HG03575 (cell line): ENCODE data around the gene PELI3.

Source experiments
- ATAC-seq: cut with Tn5 transposase; IDR thresholded peaks from one replicate; pipeline ENCODE4 v1.9.1; 2021; ENCODE audit not compliant: unreplicated experiment, insufficient number of reproducible peaks, low FRiP score; ENCODE audit errors: extremely low read depth

PELI3 gene

DNA sequence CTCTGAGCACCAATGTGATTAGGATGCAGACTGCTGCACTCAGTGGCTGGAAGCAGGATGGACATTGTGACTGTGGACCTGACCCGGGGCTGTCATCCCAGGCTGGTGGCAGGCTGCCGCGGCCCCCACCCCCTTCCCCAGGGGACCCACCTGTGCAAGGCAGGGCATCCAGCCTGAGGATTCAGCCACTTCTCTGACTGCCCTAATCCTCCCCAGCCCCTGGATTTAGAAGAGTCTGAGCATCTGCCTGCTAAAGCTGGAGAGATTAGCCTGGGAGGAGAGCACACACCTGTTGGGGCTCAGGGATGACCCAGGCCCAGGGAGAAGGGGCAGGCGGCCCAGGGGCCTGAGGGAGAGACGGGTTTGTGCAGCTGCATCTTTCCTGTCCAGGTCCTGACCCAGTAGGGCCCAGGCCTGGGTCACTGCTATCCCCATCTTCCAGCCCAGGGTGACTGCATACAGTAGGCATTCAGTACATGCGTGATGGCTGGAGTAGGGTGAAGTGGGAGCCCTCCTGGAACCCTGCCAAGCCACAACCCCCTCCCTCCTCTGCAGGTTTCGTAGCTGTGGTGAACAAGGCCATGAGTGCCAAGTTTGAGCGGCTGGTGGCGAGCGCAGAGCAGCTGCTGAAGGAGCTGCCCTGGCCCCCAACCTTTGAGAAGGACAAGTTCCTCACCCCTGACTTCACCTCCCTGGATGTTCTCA is 25.6 kb downstream of the PELI3 start:
- no peak for ATAC-seq

DNA sequence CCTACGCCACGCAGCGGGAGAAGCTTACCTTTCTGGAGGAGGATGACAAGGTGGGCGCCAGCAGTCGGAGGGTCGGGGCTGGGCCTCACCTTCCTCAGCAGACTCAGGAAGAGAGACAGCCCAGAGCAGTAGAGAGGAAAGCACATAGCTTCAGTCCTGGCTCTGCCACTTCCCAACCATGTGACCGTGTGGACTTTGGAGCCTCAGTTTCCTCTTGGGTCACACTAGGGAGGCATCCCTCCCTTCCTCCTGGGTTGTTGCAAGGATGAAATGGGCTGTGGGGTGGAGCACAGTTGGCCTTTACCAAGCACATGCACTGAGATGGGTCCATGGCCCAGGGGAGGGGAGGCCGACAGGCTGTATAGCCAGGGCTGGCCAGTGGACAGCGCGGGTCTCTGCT is 26.4 kb downstream of the PELI3 start:
- no peak for ATAC-seq

DNA sequence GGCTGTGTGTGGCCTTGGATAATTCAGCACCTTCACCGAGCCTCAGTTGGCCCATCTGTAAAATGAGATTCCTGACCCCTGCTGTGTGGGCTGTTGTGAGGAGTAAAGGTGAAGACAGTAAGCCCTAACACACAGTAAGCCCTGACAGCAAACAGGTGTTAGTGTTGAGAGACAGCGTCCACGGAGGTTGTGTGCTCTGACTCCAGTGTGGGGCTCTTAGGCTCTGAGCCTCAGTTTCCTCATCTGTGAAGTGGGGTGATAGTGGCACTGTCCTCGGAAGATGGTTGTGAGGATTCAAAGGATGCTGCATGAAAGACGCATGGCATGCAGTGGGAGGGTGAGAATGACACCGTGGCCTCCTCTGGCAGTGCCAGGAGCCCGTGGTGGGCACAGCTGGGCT is 27.8 kb downstream of the PELI3 start:
- no peak for ATAC-seq

DNA sequence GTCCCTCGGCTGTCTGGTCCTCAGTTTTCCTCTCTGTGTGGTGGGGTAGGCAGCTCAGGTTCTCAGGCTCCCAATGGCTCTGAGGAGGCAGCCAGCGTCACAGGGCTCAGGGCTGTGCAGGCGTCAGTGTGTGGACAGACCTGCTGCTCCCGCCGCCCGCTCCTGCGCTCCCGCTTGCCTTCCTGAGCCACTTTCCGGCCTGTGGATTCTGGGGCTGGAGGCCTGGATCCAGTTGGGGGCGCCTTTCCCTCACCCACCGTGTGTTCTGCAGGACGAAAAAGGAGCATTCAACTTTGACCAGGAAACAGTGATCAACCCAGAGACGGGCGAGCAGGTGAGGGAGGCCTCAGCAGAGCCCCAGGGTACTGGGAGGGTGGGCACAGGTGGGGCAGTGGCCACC is 28.2 kb downstream of the PELI3 start:
- ATAC-seq: no peak

DNA sequence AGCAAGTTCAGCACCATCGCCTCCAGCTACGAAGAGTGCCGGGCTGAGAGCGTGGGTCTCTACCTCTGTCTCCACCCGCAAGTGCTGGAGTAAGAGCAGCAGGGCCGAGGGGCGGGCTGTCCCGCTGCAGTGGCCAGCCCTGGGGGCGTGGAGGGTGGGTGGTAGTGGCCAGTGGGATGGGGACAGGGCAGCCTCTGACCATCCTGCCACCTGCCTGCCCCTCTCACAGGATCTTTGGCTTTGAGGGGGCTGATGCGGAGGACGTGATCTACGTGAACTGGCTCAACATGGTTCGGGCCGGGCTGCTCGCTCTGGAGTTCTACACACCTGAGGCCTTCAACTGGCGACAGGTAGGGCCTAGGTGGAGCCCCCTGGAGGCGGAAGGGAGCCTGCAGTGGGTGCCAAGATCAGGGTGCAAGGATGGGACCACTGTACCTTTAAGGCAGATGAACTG is 28.7 kb downstream of the PELI3 start:
- no peak for ATAC-seq

DNA sequence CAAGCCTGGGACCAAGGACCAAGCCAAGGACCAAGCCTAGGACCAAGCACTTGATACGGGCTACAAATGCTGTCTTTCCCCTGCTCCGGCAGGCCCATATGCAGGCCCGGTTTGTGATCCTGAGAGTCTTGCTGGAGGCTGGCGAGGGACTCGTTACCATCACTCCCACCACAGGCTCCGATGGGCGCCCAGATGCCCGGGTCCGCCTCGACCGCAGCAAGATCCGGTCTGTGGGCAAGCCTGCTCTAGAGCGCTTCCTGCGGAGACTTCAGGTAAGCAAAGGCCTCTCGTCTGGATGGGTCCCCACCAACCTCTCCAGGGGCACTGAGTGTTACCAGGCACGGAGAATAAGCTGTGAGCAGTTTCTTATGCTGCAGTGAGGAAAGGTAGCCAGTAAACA is 30.5 kb downstream of the PELI3 start:
- ATAC-seq: no peak

DNA sequence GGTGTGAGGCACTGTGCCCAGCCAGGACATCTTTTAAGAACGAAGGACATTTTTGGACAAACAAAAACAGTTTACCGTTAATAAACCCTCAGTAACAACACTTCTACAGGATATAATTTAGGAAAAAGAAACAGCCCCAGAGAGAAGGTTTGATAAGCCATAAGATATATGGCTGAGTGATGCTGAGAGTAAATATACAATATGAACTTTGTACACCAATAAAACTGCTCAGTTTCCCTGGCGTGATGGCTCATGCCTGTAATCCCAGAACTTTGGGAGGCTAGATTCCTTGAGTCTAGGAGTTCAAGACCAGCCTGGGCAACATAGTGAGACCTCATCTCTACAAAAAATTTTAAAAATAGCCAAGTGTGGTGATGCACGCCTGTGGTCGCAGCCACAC is 31.8 kb downstream of the PELI3 start:
- no peak for ATAC-seq

DNA sequence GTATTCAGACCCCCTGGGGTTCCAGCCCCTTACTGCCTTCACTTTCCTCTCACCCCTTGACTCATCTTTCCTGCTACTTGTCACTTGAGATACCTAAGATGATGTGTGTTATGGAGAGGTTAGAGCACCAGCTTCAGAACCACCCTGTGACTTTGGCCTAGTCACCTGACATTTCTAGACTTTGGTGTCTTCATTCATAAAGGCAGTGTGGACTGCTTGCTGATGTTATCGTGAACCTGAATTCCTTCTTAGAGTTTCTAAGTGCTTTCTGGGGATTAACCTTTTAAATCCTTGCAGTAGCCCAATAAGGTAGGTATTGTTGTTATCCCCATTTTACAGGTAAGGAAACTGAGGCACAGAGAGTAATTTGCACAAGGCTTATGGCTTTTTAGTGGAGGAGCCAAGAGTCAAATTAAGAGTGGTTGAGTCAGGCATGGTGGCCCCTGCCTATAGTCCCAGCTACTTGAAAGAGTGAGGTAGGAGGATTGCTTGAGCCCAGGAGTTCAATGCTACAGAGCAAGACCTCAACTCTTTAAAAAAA is 38.6 kb downstream of the PELI3 start:
- ATAC-seq: no peak

DNA sequence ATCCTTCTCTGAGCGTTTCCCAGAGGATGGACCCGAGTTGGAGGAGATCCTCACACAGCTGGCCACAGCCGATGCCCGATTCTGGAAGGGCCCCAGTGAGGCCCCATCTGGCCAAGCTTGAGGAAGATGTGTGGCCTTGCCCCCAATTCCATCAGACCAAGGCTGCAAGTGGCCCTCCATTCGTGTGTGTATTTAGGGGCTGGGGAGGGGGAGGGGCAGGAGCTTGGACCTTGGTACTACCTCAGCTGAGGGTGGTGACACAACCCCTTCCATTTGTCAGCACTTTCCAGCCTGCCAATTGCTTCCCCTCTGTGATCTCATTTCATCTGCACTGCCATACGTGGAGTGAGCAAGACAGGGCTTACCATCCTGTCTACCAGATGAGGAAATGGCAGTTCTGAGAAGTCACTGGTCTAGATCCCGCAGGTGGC is 42.4 kb downstream of the PELI3 start:
- no peak for ATAC-seq

DNA sequence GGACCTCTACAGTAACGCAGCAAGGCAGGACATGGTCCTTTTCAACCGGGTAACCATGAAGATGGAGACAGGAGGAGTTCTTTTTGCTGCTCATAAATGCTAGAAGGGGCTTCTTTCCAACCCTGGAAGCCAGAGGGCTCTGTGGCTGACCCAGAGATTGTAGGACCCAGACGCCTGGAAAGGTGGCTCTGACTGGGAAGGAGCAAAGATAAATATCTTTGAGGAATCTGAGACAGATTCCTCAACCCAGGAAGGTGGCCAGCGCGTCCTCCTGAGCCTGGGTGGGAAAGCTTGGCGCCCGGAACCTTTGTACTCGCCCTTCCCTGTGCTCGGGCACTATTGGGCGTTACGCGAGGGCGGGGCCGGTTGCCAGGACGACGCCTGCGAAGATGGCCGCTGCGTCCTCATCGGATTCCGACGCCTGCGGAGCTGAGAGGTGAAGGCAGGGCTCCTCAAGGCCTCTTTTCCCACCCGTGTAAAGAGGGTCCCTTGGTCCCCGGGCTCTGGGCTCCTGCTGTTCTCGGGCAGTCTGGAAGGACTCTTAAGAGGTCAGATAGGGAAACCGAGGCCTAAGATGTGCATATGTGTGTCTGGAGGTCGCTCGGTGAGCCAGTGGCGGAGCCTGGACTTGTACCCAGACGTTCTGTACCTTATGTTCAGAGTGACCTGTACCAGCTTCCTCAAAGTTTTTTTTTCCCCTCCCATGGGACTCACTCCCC is 43.7 kb downstream of the PELI3 start, which contains the start of gene BBS1:
Gene BBS1, plus strand, starts transcription at position 365 of the 719 bp plus-strand sequence. Its CDS starts 25 bp downstream, at position 390.
- no peak for ATAC-seq

DNA sequence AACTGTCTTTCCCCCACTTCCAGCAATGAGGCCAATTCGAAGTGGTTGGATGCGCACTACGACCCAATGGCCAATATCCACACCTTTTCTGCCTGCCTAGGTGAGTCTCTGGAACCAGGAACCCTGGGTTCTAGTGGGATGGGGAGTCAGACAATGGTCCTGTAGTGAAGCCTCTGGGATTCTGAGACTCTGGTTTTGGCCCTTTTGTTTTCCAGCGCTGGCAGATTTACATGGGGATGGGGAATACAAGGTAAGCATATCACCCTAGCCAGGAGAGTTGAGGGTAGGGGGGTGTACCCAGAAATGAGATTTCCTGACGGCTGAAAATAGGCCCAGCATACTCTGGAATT is 44.3 kb downstream of the PELI3 start:
- no peak for ATAC-seq

DNA sequence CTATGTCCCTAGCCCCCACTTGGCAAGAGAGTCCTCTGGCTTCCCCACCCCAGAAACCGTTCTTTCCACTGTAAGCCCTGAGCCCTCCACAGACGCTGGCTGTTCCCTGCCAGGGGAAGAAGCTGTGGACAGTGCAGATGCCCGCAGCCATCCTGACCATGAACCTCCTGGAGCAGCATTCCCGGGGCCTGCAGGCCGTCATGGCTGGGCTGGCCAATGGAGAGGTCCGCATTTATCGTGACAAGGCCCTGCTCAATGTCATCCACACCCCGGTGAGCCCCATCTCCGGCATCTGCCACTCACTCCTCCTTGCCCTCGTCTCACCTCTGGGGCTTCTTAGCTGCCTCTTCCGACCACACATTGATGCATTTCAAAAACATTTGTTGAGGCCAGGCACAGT is 56.9 kb downstream of the PELI3 start:
- ATAC-seq: no peak

DNA sequence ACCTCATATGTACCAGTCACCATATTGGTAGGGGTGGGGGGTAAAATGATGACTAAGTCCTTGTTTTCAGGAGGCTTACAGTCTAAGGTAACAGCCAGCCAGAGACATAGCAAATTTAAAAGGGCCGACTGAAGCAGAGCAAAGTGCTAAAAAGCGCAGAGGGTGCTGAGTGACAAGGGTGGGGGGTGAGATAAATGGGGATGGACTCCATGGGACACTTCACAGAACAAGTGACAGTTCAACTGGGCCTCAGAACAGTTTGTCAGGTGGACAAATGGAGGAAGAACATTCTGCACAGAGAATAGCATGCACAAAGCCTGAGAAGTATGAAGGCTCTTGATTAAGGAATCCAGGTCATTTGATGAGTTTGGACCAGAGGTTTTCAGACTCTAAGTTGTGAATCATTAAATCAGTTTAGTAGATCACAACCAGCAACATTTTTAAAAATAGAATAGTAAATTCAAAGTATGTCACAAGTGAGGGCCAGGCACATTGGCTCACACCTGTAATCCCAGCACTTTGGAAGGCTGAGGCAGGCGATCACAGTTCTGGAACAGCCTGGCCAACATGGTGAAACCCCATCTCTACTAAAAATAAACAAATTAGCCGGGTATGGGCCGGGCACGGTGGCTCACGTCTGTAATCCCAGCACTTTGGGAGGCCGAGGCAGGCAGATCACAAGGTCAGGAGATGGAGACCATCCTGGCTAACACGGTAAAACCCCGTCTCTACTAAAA is 57.8 kb downstream of the PELI3 start:
- ATAC-seq: no peak
